NT2/D1 (cell line): ENCODE data around the gene P2RX3.

Experiments
- YY1 ChIP-seq: IDR thresholded peaks from 2 replicates; pipeline ENCODE4 v1.6.1; 2011; ENCODE audit not compliant: insufficient read length, insufficient read depth
- ZNF274 ChIP-seq: IDR thresholded peaks from 2 replicates; pipeline ENCODE4 v1.6.1; 2011; ENCODE audit warnings: mild to moderate bottlenecking, low read depth, low read length

GRCh38 chr11:57406337-57406904 lies 68.3 kb downstream of the P2RX3 start:
- TF ChIP-seq YY1 (no peak), ZNF274 (no peak)
